GM12865 (cell line): ENCODE measurements around the gene BMPR1A.

Experiments
- DNase-seq: peaks from one replicate; pipeline ENCODE4 v3.0.0; 2010; ENCODE audit warnings: low read depth
- H3K4me3 ChIP-seq: 2 replicates; pipeline ENCODE4 v1.5.1; 2011; ENCODE audit warnings: mild to moderate bottlenecking, low read depth, low read length, control low read depth
- CTCF ChIP-seq: IDR thresholded peaks from 2 replicates; pipeline ENCODE4 v1.5.1; 2011; ENCODE audit warnings: low read length, control low read depth, low read depth, inconsistent platforms; ENCODE audit not compliant: insufficient read depth; ENCODE audit errors: missing control alignments

The BMPR1A gene

GRCh38 chr10:86753051-86753450 is 3.4 kb upstream of the BMPR1A start:
- H3K4me3 ChIP-seq = no peak overlapping the region

GRCh38 chr10:86753638-86754434 is 2.6 kb upstream of the BMPR1A start:
- TF ChIP-seq CTCF = no peak
- DNase-seq = no peak
- H3K4me3 ChIP-seq = no peak overlapping the region

More at GRCh38 chr10:86753051-86753450, 3.4 kb upstream of the BMPR1A start:
- DNase-seq = peak; percentile 17
- no peak for TF ChIP-seq CTCF

- no peak for DNase-seq
- peak overlapping the region; percentile 80 for H3K4me3 ChIP-seq
- no peak for TF ChIP-seq CTCF
Observed at GRCh38 chr10:86755454-86755739, 1.0 kb upstream of the BMPR1A start.

- TF ChIP-seq CTCF = no peak
- DNase-seq = peak; percentile 91
Observed at GRCh38 chr10:86755740-86756510, 494 bp upstream of the BMPR1A start.

GRCh38 chr10:86757113-86757972 is 924 bp downstream of the BMPR1A start:
- TF ChIP-seq CTCF = no peak
- peak overlapping the region; percentile 88 for H3K4me3 ChIP-seq
- DNase-seq = peak; percentile 19

More at GRCh38 chr10:86755740-86756510, 494 bp upstream of the BMPR1A start:
- peak overlapping the region; percentile 80 for H3K4me3 ChIP-seq

GRCh38 chr10:86758189-86759072 is 2.0 kb downstream of the BMPR1A start:
- peak overlapping the region; percentile 88 for H3K4me3 ChIP-seq
- TF ChIP-seq CTCF = no peak
- no peak for DNase-seq
